Effector memory CD8-positive, alpha-beta T cell (primary cell): ENCODE results near the gene ZNF560.

Source experiments
- ATAC-seq: fragments of 150-1000 bp; cut with Tn5 transposase; replicated peaks from 2 replicates; pipeline ENCODE4 v1.10.0; 2021; ENCODE audit warnings: mild to moderate bottlenecking, moderate library complexity
- DNase-seq, 3 experiments: peaks; one replicate each; pipeline ENCODE4 v3.0.0; 2021
- H3K27ac Mint-ChIP-seq, 2 donors: one replicate each; pipeline ENCODE4 v1.8.0; 2022; ENCODE audit warnings: mild to moderate bottlenecking in 2 of 2, mixed read lengths in 2 of 2, moderate library complexity in 2 of 2
- H3K27me3 Mint-ChIP-seq, 2 donors: one replicate each; pipeline ENCODE4 v1.8.0; 2022; ENCODE audit warnings: mixed read lengths in 2 of 2
- H3K36me3 Mint-ChIP-seq: one replicate; pipeline ENCODE4 v1.8.0; 2022; ENCODE audit warnings: mild to moderate bottlenecking, moderate library complexity, mixed read lengths; ENCODE audit not compliant: insufficient read depth
- H3K4me1 Mint-ChIP-seq, 2 donors: one replicate each; pipeline ENCODE4 v1.8.0; 2022; ENCODE audit warnings: low read depth in 2 of 2, mixed read lengths in 2 of 2
- H3K4me3 Mint-ChIP-seq, 2 donors: one replicate each; pipeline ENCODE4 v1.8.0; 2022; ENCODE audit warnings: mild to moderate bottlenecking in 2 of 2, mixed read lengths in 2 of 2, moderate library complexity in 2 of 2
- H3K9me3 Mint-ChIP-seq, 2 donors: one replicate each; pipeline ENCODE4 v1.8.0; 2022; ENCODE audit warnings: mixed read lengths in 2 of 2

The ZNF560 gene

GRCh38 chr19:9487016-9487415 lies 11.4 kb downstream of the ZNF560 start:
- H3K9me3 Mint-ChIP-seq = peaks cover 7 to 11% of the 10 kb centered on the region in 2 donors
- no peaks in the 10 kb centered on the region for H3K27me3 Mint-ChIP-seq
- ATAC-seq = no peak
- no peak for DNase-seq
- H3K4me1 Mint-ChIP-seq = no peaks in the 10 kb centered on the region
- H3K36me3 Mint-ChIP-seq = peaks cover 3% of the 10 kb centered on the region
- no peak overlapping the region for H3K4me3 Mint-ChIP-seq
- H3K27ac Mint-ChIP-seq = no peak overlapping the region

- H3K27ac Mint-ChIP-seq = no peak overlapping the region
- no peak for ATAC-seq
- H3K27me3 Mint-ChIP-seq = no peaks in the 10 kb centered on the region
- no peaks in the 10 kb centered on the region for H3K4me1 Mint-ChIP-seq
- no peak for DNase-seq
- H3K9me3 Mint-ChIP-seq = peaks cover 8 to 14% of the 10 kb centered on the region in 2 donors
- H3K4me3 Mint-ChIP-seq = no peak overlapping the region
- H3K36me3 Mint-ChIP-seq = peaks cover 3% of the 10 kb centered on the region
Observed at GRCh38 chr19:9485140-9485539, 13.3 kb downstream of the ZNF560 start.

DNA sequence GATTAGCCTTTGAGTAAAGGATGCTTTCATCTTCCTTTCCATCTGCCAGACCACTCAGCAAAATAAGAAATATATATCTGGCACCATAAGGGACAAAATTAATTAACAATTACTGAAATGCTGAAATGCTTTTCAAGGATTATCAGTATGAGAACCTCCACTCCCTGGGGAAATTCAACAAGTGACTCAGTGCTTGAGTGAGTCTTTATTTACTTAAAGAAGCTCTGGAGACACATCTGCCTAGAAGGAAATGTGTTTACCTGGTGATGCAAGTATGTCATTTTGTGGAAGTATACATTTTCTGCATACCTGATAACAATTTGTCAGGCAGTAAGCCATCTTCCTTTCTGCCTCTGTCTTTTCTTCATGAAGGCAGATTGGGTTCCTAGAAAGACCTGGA lies 23.4 kb downstream of the ZNF560 start:
- ATAC-seq (no peak), DNase-seq (no peak)
- H3K4me3 Mint-ChIP-seq = no peak overlapping the region
- H3K27me3 Mint-ChIP-seq = peaks cover 0 to 14% of the 10 kb centered on the region in 2 donors
- no peaks in the 10 kb centered on the region for H3K36me3 Mint-ChIP-seq
- peaks cover 12 to 21% of the 10 kb centered on the region in 2 donors for H3K9me3 Mint-ChIP-seq
- no peaks in the 10 kb centered on the region for H3K4me1 Mint-ChIP-seq
- H3K27ac Mint-ChIP-seq = no peak overlapping the region

GRCh38 chr19:9467161-9467560 lies 31.3 kb downstream of the ZNF560 start:
- no peak overlapping the region for H3K4me3 Mint-ChIP-seq
- ATAC-seq = no peak
- DNase-seq = no peak
- no peaks in the 10 kb centered on the region for H3K36me3 Mint-ChIP-seq
- peaks cover 0 to 14% of the 10 kb centered on the region in 2 donors for H3K27me3 Mint-ChIP-seq
- peaks cover 0 to 8% of the 10 kb centered on the region in 2 donors for H3K9me3 Mint-ChIP-seq
- no peak overlapping the region for H3K27ac Mint-ChIP-seq
- no peaks in the 10 kb centered on the region for H3K4me1 Mint-ChIP-seq

GRCh38 chr19:9461938-9462337 lies 36.5 kb downstream of the ZNF560 start:
- no peaks in the 10 kb centered on the region for H3K4me1 Mint-ChIP-seq
- H3K4me3 Mint-ChIP-seq = no peak overlapping the region
- no peak for ATAC-seq
- H3K36me3 Mint-ChIP-seq = no peaks in the 10 kb centered on the region
- no peaks in the 10 kb centered on the region for H3K27me3 Mint-ChIP-seq
- no peak overlapping the region for H3K27ac Mint-ChIP-seq
- no peak for DNase-seq
- H3K9me3 Mint-ChIP-seq = peaks cover 6 to 13% of the 10 kb centered on the region in 2 donors

DNA sequence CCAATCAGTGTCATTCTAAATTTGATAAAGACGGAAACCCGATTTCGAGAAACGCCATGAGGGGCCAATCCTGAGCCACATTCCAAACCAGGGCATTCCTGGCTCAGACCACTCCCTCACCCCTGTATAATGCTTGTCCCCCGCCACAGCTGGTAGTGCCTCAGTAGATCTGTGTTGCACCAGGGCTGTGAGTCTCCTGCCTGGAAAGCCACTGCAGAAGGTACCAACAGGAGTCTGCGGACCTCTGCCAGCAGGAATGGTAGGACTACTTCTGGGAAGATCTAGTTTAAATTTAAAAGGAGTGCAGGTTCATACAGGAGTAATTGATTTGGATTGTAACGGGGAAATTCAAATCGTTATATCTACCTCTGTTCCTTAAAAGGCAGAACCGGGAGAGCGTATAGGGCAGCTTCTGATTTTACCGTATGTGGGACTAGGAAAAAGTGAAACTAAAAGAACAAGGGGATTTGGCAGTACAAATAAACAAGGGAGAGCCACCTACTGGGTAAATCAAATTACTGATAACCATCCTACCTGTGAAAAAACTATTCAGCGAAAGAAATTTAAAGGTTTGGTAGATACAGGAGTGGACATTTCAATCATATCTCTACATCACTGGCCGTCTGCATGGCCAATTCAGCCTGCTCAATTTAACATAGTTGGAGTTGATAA lies 42.3 kb downstream of the ZNF560 start:
- ATAC-seq (no peak), DNase-seq (no peak)
- Mint-ChIP-seq H3K36me3 (no peaks in the 10 kb centered on the region), H3K27me3 (no peaks in the 10 kb centered on the region), H3K4me3 (peak overlapping the region in 1 of 2 donors; percentile 7), H3K27ac (no peak overlapping the region), H3K4me1 (peaks cover 0 to 4% of the 10 kb centered on the region in 2 donors), H3K9me3 (peaks cover 19 to 45% of the 10 kb centered on the region in 2 donors)

DNA sequence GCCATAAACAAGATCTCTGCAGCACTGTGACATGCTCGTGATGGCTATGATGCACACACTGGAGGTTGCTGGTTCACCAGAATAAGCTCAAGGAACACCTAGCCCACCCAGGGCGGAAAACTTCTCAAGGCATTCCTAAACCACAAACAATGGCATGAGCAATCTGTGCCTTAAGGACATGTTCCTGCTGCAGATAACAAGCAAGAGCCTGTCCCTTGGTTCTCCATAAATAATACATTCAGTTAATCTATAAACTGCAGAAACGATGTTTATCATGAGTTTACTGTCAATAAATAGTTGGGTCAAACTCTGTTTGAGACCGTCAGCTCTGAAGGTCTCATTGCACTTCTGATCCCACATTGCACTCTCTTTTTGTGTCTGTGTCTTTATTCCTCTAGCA lies 44.5 kb downstream of the ZNF560 start:
- no peak for DNase-seq
- peaks cover 17 to 37% of the 10 kb centered on the region in 2 donors for H3K9me3 Mint-ChIP-seq
- no peaks in the 10 kb centered on the region for H3K36me3 Mint-ChIP-seq
- no peak for ATAC-seq
- H3K27me3 Mint-ChIP-seq = no peaks in the 10 kb centered on the region
- no peak overlapping the region for H3K27ac Mint-ChIP-seq
- H3K4me3 Mint-ChIP-seq = no peak overlapping the region
- peaks cover 0 to 4% of the 10 kb centered on the region in 2 donors for H3K4me1 Mint-ChIP-seq

GRCh38 chr19:9445037-9445436 lies 53.4 kb downstream of the ZNF560 start:
- Mint-ChIP-seq H3K4me3 (no peak overlapping the region), H3K27ac (no peak overlapping the region), H3K36me3 (no peaks in the 10 kb centered on the region), H3K9me3 (peaks cover 0 to 6% of the 10 kb centered on the region in 2 donors), H3K27me3 (no peaks in the 10 kb centered on the region), H3K4me1 (peaks cover 0 to 1% of the 10 kb centered on the region in 2 donors)
- ATAC-seq (no peak), DNase-seq (no peak)

DNA sequence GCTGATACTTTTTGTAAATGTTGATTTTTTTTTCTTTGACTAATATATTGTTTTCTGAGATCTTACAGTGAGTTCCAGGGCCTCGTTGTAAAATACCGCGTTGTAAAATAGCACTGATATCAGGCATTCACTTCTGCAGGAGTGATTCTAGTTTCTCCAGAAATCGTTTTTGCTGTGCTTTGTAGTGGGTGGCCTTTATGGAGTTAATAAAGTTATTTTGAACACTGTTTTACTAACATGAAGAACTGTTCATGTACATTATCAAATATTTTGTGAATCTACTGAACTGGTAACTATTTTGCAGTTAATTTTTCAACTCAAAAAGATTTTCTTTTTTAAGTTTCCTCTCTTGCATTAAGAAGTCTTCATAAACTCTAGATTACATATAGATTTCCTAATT lies 62.1 kb downstream of the ZNF560 start:
- no peak for DNase-seq
- peaks cover 19 to 40% of the 10 kb centered on the region in 2 donors for H3K4me1 Mint-ChIP-seq
- H3K36me3 Mint-ChIP-seq = peaks cover 25% of the 10 kb centered on the region

DNA sequence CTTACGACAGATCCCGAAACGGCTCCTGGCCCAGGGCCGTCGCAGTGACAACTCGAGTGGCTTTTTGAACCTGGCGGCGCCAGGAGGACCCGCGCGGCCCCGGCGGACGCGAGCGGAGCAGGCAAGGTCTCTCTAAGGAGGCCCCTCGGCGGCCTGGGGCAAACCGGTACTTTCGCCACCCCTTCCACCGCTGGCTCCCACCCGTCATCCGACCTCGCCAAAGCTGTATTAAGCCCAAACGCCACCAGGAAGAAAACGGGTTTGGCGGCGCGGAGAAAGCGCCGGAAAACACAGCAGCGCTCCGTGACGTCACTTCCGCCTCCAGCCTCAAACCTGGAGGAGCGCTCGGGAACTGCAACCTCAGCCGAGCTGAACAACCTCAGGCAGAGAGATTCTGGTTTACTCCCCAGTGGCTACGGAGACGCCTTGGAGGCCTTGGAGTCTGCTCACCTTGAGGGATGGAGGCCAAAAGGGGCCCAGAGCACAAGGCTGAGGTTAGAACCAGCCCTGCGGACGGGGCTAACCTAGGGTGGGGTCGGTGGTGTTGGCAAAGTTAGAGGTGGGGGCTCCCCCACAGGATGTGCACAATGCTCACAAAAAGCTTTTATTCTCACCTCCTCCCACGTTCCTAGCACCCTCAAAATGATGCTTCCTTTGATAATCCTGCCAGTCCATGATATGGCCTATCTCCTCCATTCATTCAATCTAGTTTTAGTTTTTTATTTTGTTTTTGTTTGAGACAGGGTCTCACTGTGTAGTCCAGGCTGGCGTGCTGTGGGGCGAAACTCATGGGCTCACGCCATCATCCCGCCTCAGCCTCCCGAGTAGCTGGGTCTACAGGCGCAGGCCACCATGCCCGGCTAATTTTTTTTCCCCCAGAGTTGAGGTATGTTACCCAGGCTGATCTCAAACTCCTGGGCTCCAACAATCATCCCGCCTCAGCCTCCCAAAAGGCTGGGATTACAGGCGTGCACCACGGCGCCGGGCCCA lies 62.8 kb downstream of the ZNF560 start, which contains the start of gene ZNF266:
Gene ZNF266, minus strand, starts transcription at position 295 of the 990 bp plus-strand sequence. CDS start 15,484 bp downstream, outside the sequence.
- Mint-ChIP-seq H3K9me3 (no peaks in the 10 kb centered on the region), H3K27me3 (no peaks in the 10 kb centered on the region), H3K36me3 (peaks cover 26% of the 10 kb centered on the region), H3K4me1 (peaks cover 24 to 45% of the 10 kb centered on the region in 2 donors), H3K4me3 (peak within 1 kb of the TSS; percentile 95 to 97), H3K27ac (peak within 1 kb of the TSS; percentile 96 to 99)
- peak; percentile 84 to 91 (median 86) for DNase-seq
- ATAC-seq = peak; percentile 81

More for the DNA sequence above, 62.1 kb downstream of the ZNF560 start:
- H3K27me3 Mint-ChIP-seq = no peaks in the 10 kb centered on the region
- peak overlapping the region; percentile 95 to 97 for H3K4me3 Mint-ChIP-seq
- no peak for ATAC-seq
- H3K9me3 Mint-ChIP-seq = no peaks in the 10 kb centered on the region
- H3K27ac Mint-ChIP-seq = peak overlapping the region; percentile 96 to 99

DNA sequence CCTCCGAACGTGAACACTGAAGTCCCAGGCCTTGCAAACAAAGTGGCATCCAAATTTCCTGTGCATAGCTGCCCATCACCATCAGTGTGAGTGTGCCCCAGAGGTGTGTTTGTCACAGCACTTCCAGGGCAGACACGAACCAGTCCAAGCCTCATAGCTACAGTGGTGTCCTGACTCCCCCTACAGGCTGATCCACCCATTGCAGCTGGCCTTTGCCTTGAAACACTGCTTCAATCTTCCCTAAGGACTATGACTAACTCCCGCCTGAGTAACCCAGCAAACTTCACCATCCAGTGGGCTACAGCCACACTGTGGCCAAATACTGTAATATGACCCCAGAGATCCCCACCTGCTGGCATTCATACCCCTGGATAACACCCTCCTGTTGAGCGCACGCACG lies 66.9 kb downstream of the ZNF560 start:
- Mint-ChIP-seq H3K27ac (peak overlapping the region in 1 of 2 donors; percentile 53), H3K4me1 (peaks cover 34 to 67% of the 10 kb centered on the region in 2 donors), H3K36me3 (peaks cover 46% of the 10 kb centered on the region), H3K9me3 (no peaks in the 10 kb centered on the region), H3K27me3 (no peaks in the 10 kb centered on the region), H3K4me3 (no peak overlapping the region)
- DNase-seq (peak in 1 of 3 experiments; percentile 53), ATAC-seq (no peak)

- Mint-ChIP-seq H3K27me3 (no peaks in the 10 kb centered on the region), H3K36me3 (peaks cover 39% of the 10 kb centered on the region), H3K9me3 (no peaks in the 10 kb centered on the region), H3K4me1 (peaks cover 31 to 57% of the 10 kb centered on the region in 2 donors), H3K27ac (peak overlapping the region; percentile 53 to 73), H3K4me3 (no peak overlapping the region)
- no peak for ATAC-seq
- no peak for DNase-seq
Observed at GRCh38 chr19:9430444-9430843, 68.0 kb downstream of the ZNF560 start.

GRCh38 chr19:9427941-9428340 lies 70.5 kb downstream of the ZNF560 start:
- Mint-ChIP-seq H3K27me3 (no peaks in the 10 kb centered on the region), H3K4me1 (peaks cover 25 to 41% of the 10 kb centered on the region in 2 donors), H3K9me3 (no peaks in the 10 kb centered on the region), H3K36me3 (peaks cover 51% of the 10 kb centered on the region), H3K27ac (peak overlapping the region in 1 of 2 donors; percentile 52), H3K4me3 (no peak overlapping the region)
- ATAC-seq (no peak), DNase-seq (no peak)
